Activated CD8-positive, alpha-beta memory T cell treated with anti-CD3 and anti-CD28 coated beads, Interleukin-2, amount 50 U/mL, for 4 hours (primary cell): ENCODE results near the gene TXNRD2.
A peak's percentile ranks its signal among the peaks of the same experiment; 100 is the strongest.

Experiments
- DNase-seq: peaks from one replicate; pipeline ENCODE4 v3.0.0-alpha.2; 2020

Gene TXNRD2

GRCh38 chr22:19965771-19966709 lies 24.4 kb upstream of the TXNRD2 start:
- DNase-seq, result no peak

DNA sequence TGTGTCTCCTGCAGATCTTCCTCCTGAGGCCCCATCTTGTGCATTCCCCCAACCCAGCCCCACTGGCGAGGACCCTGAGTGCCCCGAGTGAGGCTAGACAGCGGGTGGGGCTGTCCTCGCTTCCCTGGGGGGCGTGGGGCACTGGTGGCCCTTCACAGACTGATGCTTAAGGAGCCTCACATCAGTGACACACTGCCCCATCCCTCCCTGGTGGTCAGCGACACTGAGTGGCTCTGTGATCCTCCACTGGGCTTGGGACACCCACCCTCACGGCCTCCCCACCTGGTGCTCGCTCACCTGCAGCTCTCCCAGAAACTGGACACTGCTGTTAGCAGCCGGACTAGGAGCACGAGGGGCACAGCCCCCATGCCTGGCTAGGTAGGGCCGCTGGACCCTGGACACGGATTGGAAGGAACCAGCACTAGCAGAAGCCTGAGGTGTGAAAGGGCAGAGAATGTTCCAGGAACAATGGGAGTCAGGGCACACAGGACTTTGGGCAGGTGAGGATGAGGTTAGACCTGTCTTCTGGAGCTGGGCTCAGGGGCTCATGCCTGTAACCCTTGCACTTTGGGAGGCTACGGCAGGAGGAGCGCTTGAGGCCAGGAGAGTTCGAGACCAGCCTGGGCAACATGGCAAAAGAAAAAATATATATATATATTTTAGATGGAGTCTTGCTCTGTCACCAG lies 23.2 kb upstream of the TXNRD2 start:
- no peak for DNase-seq

- DNase-seq, result no peak
Observed at GRCh38 chr22:19963863-19964642, 22.4 kb upstream of the TXNRD2 start.

- DNase-seq, result no peak
Observed at GRCh38 chr22:19962909-19963806, 21.5 kb upstream of the TXNRD2 start.

DNA sequence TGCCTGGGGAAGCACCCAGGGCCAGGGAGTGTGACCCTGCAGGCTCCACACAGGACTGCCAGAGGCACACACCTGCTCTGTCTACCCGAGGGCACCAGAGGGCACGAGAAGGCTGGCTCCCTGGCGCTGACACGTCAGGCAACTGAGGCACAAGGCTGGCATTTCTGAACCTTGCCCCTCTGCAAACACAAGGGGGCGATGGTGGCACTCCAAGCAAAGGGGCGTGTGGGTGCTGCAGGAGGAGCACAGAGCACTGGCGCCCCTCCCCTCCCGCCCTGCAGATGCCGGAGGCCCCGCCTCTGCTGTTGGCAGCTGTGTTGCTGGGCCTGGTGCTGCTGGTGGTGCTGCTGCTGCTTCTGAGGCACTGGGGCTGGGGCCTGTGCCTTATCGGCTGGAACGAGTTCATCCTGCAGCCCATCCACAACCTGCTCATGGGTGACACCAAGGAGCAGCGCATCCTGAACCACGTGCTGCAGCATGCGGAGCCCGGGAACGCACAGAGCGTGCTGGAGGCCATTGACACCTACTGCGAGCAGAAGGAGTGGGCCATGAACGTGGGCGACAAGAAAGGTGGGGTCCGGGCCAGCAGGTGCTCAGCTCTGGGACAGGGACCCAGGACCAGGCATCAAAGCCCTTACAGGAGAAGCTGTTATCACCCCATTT lies 20.8 kb upstream of the TXNRD2 start:
- DNase-seq, result peak; percentile 56

DNA sequence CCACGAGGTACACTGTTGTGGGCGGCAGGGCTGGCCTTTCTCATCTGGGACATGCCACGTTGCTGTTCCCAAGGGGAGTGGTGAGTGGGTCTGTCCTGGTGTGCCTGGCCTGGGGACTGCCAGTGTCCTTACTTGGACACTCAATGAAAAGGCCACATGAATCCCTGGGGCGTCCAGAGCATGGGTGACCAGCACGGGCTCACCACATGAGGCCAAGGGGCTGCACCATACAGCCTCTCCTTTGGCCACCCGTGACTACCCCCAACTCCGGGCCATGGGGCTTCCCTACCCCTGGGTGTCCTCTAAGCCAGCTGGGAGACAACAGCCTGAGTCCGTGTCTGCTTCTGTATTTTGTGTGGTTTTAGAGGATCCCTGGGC lies 20.2 kb upstream of the TXNRD2 start:
- DNase-seq, result no peak

GRCh38 chr22:19961201-19961580 lies 19.6 kb upstream of the TXNRD2 start:
- no peak for DNase-seq

GRCh38 chr22:19960491-19961200 lies 19.0 kb upstream of the TXNRD2 start:
- no peak for DNase-seq

DNA sequence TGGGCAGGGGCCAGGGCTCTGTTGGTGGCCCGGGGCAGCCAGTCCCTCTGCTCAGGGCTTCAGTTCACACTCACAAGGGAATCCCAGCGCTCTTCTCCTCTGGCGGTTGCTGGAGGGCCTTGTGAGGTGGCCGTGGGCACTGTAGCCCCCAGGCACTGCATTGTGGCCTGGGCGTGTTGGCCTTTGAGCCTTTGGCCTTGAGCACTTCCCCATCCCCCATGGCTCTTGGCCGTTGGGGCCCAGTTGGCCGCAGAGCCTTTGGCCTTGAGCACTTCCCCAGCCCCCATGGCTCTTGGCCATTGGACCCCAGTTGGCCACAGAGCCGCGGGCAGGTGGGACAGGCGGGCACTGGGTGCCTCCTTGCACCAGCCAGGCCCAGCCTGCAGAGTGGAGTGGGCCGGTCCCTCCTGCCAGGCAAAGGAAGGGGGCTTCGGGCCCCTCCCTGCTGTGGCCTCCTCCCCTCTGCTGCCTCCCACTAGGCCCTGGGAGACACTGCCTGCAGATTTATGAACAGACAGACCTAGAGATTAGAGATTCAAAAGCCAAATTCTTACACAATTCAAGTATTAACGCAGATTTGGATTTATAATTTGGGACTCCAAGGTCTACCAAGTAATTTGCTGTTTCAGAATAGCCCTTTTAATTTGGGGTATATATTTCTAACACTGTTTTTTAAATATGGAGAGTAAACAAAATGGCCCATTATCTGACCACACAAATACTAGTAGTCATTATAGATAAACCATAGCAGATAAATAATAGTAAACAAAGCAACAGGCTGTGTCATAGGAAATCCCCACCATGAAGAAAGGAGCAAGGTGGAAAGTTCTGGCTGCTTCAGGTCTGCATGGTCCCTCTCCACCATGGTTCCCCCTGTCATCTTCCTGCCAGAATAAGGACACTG lies 18.2 kb upstream of the TXNRD2 start:
- DNase-seq, result no peak

GRCh38 chr22:19959043-19959586 lies 17.5 kb upstream of the TXNRD2 start:
- no peak for DNase-seq

DNA sequence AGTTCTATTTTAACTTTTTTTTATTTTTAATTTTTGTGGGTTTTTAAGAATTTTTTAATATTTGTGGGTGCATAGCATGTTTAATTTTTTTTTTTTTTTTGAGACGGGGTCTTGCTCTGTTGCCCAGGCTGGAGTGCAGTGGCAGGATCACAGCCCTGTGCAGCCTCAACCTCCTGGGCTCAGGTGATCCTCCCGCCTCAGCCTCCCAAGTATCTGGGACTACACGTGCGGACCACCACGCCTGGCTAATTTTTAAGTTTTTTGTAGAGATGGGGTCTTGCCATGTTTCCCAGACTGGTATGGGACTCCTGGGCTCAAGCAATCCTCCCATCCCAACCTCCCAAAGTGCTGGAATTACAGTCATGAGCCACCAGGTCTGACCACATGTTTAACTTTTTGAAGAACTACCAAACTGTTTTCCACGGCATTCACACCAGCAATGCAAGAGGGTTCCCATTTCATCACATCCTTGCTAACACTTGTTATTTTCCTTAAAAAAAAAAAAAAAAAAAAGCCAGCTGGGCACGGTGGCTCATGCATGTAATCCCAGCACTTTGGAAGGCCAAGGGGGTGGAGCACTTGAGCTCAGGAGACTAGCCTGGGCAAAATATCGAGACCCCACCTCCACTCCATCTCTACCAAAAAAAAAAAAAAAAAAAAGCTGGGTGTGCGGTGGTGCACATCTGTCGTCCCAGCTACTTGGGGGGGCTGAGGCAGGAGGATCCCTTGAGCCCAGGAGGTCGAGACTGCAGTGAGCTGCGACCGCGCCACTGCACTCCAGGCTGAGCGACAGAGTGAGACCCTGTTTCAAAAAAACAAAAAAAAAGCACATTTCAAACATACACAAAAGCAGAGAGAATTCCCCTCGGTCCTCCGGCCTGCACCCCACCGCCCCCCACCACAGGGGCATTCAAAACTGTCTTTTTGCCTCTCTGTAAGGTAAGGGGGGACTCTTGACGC lies 16.7 kb upstream of the TXNRD2 start:
- no peak for DNase-seq

GRCh38 chr22:19957445-19957844 lies 15.8 kb upstream of the TXNRD2 start:
- DNase-seq, result no peak

DNA sequence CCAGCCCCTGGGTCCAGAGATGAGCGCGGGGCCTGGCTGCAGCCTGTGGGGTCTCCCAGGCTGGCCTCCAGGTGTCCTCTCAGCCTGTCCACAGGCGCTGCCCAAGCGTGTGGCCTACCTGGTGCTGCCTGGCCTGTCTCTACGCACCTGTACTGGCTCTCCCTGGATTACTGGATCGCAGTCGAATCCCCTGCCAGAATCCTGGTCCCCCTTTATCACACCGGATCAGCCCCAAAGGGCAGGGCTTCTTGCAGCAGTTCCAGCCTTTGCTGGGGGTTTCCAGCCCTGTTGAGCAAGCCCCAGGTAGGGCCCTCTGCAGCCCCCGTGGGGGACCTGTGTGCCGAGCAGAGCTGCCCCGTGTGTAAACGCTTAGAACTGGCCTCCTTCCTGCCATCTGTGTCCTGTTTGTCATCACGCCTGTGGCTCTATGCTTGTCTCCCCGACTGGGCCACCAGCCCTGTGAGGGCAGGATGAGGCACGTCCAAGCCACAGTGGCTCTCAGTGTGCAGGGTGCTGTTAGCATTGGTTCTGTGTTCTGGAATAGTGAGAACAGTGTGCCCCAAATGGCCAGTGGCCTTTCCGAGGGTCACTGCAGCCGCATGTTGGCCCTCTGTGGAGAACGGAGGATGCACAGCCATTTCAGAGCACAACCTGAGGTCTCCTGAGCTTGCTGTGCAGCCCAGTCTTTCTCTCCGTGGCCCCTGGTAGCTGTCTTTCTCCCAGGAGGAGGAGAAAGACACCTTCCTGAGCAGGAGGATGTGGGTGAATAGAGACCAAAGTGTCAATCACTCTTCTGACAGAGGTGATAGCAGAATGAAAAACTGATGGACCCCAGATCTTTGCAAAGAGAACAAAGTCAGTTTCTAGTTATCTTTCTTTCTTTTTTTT lies 13.9 kb upstream of the TXNRD2 start:
- DNase-seq, result no peak

DNA sequence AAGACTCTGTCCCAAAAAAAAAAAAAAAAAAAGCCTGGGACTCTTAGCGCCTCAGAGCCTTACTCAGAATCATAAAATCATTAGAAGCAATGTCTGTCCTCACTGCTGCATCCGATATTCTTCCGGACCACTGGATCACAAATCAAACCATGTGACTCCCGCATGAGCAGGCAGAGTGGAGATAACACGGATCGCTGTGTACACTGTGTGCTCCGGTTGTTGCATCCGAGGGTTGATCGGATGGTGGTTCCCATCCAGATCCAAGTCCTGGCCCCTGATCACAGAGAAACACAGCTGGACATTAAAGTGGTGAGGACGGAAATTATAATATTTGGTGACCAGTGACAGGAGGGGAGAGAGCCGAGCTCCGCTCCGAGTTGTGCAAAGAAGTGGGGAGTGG lies 9.7 kb upstream of the TXNRD2 start:
- DNase-seq, result no peak

GRCh38 chr22:19948057-19948760 lies 6.6 kb upstream of the TXNRD2 start:
- no peak for DNase-seq

DNA sequence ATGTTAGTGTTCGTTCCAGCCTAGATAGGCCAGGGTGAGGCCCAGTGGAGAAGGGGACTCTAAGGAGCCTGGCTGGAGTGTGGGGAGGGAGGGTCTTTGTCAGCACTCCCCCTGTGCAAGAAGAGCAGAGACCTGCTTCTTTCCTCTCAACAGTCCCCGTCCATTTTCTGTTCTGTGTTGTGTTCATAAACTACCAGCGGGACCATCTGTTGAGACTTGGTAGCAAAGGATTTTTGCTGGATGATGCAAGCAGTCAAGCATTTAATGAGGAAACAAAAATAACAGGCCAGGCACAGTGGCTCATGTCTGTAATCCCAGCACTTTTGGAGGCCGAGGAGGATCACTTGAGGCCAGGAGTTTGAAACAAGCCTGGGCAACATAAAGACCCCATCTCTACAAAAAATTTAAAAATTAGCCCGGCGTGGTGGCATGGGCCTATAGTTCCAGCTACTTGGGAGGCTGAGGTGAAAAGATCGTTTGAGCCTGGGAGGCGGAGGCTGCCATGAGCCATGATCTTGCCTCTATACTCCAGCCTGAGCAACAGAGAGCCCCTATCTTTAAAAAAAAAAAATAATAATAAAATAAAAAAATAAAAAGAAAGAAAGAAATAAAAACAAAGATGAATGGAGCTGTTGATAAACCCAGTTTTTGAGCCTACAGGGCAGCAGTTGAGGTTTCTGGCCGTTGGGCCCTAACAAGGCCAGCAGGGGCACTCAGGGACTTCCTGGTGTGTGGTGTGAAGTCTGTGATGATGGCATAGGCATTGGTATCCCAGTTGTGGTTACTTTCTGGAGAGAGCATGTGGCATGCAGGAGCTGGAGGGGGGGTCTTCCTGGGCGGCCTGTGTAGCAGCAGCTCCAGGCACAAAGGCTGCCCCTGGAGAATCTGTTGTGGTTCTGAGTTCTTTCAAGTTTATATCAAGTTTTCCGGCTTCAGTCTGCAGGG lies 1.7 kb upstream of the TXNRD2 start:
- no peak for DNase-seq
